SIG-M5 treated with dmso at 0.1 percent for 504 hours (cell line): ENCODE data around the gene NUMBL.
"Not testable (repeated sequence)": the region's sequence is repeated elsewhere in the genome, so short reads cannot be mapped to it uniquely, and the experiment has no call there.

Source experiments
- DNase-seq: peaks from one replicate; lab custom pipeline; 2025; ENCODE audit not compliant: unreplicated experiment; lab: John Stamatoyannopoulos, UW

NUMBL gene

DNA sequence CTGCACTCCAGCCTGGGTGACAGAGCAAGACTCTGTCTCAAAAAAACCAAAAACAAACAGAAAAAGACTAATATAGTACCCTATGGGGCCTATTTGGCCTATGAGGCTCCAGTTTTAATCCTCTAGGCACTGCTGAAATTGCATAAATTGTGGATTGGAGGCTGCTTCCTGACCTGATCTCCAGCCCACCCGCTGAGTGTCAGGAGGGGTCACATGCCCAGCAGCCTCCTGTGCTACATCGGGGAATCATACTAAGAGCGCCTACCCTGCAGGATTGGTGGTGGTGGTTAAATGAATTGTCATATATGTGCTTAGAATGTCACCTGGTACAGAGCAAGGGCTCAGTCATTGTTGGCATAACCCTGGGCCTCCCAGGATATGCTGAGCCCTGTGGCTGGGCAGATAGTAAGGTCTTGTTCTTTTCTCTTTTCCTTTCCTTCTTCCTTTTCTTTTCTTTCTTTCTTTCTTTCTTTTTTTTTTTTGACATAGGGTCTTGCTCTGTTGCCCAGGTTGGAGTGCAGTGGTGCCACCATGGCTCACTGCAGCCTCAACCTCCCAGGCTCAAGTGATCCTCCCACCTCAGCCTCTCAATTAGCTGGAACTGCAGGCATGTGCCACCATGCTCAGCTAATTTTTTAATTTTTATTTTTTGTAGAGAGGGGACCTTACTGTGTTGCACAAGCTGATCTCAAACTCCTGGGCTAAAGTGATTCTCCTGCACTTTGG lies 58.0 kb downstream of the NUMBL start:
- no peak for DNase-seq

DNA sequence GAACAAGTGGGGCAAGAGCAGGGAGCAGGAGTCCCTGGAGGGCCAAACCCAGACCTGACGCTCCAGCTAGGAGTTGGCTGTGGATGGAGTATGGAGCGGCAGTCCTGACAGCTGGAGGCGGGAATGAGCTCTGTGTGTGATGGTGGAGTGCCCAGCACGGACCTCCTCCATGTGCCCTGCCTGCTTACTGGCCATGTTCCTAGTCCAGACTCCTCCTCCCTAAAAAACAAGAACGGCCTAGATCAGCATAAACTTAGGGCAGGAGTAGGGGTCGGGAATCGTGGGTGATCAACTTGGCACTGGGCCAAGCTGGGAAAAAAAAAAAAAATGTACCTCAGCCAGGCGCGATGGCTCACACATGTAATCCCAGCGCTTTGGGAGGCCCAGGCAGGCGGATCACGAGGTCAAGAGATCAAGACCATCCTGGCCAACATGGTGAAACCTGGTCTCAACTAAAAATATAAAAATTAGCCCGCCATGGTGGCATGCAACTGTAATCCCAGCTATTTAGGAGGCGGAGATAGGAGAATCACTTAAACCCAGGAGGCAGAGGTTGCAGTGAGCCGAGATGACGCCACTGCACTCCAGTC lies 59.8 kb downstream of the NUMBL start:
- no peak for DNase-seq

DNA sequence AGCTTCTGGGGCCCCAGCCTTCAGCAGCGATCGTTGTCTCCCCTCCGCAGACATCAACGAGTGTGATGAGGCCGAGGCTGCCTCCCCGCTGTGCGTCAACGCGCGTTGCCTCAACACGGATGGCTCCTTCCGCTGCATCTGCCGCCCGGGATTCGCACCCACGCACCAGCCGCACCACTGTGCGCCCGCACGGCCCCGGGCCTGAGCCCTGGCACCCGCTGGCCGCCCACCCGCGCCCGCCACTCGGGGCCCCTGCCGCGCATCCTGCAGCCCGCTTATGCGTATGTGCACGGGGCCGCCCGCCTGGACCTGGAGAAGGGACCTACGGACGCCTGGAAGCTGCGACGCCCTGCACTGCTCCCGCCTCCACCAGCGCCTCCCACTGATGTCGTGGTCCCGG lies 61.1 kb downstream of the NUMBL start:
- no peak for DNase-seq

DNA sequence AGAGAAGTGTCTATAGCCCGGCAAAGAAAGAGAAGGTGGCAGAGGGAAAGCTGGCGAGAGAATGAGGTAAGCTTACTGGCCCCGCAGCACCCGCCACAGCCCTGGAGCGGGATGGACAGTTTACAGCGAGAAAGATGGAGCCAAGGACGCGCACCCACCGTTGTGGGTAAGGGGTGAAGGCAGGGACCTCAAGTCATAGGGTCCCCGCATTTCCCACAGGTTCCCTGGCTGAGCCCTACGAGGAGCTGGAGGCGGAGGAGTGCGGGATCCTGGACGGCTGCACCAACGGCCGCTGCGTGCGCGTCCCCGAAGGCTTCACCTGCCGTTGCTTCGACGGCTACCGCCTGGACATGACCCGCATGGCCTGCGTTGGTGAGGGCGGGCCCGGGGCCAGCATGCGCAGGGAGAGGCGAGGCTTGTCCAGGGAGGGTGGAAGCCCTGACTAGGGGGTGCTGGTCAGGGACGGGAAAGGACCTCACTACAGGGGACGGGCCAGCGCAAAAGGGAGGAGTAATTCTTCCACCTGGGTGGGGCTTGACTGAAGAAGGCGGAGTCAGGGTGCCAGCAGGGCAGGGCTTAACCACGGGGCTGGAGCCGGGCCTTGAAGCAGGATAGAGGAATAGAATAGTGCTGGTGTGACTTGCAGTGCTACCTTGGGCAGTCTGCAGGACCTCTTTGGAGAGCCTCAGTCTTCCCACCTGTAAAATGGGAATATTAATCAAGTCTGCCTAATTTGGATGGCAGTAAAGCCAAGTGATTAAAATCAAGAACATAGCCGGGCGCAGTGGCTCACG lies 62.8 kb downstream of the NUMBL start:
- DNase-seq = no peak

DNA sequence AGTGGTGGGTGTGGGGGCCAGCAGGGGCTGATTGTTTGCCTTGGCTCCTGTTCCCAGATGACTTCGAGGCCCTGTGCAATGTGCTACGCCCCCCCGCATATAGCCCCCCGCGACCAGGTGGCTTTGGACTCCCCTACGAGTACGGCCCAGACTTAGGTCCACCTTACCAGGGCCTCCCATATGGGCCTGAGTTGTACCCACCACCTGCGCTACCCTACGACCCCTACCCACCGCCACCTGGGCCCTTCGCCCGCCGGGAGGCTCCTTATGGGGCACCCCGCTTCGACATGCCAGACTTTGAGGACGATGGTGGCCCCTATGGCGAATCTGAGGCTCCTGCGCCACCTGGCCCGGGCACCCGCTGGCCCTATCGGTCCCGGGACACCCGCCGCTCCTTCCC lies 63.5 kb downstream of the NUMBL start:
- no peak for DNase-seq

DNA sequence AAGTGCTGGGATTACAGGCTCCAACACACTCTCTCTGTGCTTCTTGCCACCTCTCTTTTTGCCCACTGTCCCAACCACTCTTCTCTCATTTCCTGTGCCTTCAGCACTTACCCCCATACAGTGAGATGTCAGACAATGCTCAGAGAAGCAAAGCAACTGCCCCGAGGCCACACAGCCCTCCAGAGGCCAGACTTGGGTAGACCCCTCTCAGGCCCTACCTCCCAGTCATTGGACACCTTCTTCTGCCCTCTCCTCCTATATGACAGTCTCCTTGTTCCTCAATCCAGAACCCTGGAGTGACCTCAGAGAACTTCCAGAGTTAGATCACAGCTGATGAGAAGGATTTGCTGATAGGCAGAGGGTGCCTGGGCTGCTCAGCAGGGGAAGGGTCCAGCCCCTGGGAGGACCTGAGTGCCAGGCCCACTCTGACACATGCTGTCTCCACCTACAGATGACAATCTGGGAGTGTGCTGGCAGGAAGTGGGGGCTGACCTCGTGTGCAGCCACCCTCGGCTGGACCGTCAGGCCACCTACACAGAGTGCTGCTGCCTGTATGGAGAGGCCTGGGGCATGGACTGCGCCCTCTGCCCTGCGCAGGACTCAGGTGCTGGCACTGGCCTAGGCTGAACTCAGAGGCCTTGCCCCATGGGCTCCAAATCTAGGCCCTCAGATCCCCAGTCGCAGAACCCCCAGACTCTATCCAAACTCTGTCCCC lies 64.9 kb downstream of the NUMBL start:
- DNase-seq = no peak

DNA sequence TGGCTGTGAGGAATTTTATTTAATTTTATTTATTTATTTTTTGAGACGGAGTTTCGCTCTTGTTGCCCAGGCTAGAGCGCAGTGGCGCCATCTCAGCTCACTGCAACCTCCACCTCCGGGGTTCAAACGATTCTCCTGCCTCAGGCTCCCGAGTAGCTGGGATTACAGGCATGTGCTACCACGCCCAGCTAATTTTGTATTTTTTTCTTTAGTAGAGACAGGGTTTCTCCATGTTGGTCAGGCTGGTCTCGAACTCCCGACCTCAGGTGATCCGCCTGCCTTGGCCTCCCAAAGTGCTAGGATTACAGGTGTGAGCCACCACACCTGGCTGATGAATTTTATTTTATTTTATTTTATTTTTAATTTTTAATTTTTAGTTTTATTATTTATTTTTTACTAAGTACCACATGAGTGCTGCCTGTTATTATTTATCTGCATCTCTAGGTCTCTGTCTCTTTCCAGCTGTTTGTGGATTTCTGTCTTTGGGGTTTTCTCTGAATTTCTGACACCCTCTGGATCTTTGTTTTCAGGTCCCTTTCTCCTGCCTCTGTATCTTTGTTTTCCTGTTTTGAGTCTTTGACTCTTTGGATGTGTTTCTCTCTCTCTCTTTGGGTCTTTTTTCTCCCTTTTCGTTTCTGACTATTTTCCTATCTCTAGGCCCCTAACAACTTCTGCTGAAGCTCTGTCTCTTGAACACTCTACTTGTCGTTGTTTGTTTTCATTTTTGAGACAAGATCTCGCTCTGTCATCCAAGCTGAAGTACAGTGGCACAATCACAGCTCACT lies 65.9 kb downstream of the NUMBL start:
- DNase-seq = not testable (repeated sequence)

DNA sequence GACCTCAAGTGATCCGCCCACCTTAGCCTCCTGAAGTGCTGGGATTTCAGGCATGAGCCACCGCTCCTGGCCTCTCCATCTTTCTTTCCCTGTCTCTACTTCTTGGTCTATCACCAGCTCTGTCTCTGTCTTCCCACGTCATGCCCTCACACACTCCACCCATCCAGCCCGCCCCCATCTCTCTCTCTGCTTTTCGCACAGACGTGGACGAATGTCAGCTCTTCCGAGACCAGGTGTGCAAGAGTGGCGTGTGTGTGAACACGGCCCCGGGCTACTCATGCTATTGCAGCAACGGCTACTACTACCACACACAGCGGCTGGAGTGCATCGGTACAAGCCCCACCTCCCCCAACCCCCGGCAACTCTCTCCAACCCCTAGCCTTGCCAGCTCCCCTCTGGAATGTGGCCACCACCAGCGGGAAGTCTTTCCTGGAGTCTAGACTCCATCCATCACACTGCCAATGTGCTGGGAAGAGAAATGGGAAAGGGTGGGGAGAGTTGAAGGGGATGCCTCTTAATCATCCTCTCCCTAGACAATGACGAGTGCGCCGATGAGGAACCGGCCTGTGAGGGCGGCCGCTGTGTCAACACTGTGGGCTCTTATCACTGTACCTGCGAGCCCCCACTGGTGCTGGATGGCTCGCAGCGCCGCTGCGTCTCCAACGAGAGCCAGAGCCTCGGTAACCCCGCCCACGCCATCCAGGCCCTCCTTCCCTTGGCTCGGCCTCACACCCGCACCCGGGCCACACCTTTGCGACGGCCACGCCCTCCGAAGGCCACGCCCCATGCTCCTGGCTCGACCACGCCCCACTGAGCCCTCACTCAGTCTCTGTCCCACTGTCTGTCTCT lies 66.8 kb downstream of the NUMBL start:
- DNase-seq = no peak

DNA sequence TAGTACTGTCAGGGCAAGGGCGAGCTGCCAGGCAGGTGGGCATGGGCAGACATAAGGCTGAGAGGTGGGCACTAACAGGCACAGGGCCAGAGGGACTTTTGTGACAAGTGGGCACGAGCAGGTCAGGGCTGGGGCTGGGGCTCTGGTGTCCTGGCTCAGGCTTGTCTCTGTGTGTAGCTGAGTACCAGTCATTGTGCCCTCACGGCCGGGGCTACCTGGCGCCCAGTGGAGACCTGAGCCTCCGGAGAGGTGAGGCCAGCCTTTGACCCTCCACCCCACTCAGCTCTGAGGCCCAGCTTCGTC lies 67.7 kb downstream of the NUMBL start:
- no peak for DNase-seq

DNA sequence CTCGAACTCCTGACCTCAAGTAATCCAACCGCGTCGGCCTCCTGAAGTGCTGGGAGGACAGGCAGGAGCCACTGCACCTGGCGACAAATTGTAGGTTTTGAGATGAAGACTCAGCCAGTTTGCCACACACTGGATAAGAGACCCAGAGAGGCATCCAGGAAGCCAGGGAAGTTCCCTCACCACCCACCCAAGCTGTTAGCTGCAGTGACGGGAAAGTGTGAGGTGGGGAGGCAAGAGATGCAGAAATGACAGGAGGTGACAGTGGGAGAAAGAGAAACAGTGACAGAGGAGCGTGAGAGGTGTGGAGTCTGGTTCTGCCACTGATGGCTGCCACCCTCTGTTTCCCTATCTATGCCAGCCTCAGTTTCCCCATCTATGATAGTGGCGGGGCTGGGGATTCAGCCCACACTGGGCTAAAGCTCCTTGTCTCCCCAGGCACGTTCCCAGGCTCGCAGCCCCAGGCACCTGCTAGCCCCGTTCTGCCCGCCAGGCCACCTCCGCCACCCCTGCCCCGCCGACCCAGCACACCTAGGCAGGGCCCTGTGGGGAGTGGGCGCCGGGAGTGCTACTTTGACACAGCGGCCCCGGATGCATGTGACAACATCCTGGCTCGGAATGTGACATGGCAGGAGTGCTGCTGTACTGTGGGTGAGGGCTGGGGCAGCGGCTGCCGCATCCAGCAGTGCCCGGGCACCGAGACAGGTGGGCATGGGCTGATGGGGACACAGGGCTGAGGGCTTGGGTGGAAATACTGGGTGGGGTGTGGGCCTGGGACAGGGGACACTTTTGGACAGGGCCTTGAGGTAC lies 68.3 kb downstream of the NUMBL start:
- DNase-seq = no peak

DNA sequence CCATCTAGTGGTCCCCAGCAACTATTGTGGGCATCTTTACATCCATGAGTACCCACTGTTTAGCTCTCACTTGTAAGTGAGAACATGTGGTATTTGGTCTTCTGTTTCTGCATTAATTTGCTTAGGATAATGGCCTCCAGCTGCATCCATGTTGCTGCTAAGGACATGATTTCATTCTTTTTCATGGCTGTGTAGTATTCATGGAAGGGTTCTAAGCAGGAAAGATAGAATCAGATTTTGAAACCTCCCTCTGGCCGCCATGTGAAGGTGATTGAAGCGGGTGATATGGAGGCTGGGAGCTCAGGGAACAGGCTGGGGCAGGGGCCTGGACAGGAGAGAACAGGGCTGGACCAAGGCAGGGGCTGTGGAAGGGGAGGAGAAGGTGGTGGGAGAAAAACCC lies 69.2 kb downstream of the NUMBL start:
- no peak for DNase-seq

DNA sequence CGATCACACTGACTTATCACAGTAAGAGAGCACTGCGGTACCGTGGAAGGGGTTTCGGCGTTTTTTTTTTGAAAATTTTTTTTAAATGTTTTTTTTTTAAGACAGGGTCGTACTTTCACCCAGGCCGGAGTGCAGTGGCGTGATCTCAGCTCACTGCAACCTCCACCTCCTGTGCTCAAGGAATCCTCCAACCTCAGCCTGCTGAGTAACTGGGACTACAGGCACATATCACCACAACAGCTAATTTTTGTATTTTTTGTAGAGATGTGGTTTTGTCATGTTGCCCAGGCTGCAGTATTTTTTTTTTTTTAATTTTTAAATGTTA lies 70.3 kb downstream of the NUMBL start:
- no peak for DNase-seq

DNA sequence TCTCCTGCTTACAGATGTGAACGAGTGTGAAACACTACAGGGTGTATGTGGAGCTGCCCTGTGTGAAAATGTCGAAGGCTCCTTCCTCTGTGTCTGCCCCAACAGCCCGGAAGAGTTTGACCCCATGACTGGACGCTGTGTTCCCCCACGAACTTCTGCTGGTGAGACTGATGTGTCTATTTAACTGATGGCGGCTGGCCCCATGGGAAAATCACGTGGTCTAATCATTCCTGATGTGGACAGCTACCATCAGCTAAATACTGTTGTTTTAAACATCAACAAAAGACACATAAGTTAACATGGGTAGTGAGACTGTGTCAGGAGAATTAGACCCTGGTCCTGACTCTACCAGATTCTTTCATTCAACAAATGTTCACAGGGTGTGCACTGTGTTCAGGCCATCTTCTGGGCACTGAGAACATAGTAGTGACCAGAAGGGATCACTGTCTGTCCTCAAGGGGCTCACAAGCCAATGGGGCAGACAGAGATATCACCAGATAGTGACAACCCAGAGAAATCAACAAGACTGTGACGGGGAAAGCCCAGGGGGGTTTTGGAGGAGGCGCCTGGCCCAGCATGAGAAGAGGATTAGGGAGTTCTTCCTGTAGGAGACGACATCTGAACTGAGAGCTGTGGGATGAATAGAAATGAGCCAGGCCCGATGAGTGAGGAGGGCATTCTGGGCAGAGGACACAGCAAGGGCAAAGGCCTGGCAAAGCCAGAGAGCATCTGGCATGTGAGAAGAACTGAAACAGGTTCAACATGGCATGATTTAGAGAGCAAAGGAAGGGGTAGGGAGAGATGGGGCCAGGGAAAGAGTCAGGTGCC lies 70.9 kb downstream of the NUMBL start:
- no peak for DNase-seq

DNA sequence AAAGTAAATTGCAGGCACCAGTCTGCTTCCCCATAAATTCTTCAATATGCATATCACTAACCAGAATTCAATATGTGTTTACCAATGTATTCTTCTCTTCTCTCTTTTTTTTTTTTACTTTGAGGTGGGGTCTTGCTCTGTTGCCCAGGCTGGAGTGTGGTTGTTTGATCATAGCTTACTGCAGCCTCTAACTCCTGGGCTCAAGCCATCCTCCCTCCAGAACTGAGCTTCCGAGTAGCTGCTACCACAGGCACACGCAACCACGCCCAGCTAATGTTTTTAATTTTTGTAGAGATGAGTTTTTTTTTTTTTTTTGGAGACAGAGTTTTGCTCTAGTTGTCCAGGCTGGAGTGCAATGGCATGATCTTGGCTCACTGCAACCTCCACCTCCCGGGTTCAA lies 72.5 kb downstream of the NUMBL start:
- no peak for DNase-seq

DNA sequence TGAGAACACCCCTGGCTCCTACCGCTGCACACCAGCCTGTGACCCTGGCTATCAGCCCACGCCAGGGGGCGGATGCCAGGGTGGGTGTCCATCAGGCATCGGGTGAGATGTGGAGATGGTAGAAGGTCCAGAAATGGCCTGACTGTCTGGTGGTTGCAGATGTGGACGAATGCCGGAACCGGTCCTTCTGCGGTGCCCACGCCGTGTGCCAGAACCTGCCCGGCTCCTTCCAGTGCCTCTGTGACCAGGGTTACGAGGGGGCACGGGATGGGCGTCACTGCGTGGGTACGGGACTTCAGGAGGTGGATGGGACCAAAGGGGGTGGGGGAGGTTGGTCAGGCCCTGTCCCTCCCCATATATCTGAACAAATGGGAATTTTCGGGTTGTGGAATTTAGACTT lies 73.5 kb downstream of the NUMBL start:
- DNase-seq = no peak

DNA sequence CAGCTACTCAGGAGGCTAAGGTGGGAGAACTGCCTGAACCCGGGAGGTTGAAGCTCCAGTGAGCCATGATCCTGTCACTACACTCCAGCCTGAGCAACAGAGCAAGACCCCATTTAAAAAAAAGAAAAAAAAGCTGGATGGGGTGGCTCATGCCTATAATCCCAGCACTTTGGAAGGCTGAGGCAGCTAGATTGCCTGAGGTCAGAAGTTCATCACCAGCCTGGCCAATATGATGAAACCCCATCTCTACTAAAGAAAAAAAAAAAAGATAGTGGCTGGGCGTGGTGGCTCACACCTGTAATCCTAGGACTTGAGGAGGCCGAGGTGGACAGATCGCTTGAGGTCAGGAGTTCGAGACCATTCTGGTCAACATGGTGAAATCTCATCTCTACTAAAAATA lies 74.3 kb downstream of the NUMBL start:
- DNase-seq = no peak
